RPMI7951 (cell line): ENCODE measurements around the gene PAX2. TPM values are rescaled to one million over a fixed set of nuclear protein-coding genes. Genes with fewer than 3 reads are reported as not detected.

Experiments
- DNase-seq: peaks from one replicate; pipeline ENCODE4 v3.0.0-alpha.2; 2012; ENCODE audit warnings: low read depth
- total RNA-seq: library from RNA; depleted of rRNA; stranded (reverse); fragments of >200 nt; shearing (Covaris generic); gene quantifications from 2 replicates; pipeline ENCODE4 v1.2.3, GENCODE V29; 2014

Gene PAX2
- total RNA-seq, 1 experiment from 2014 or later: not detected

- DNase-seq: no peak
Measured at GRCh38 chr10:100814751-100815474, 69.5 kb downstream of the PAX2 start.

- DNase-seq: no peak
Measured at GRCh38 chr10:100816671-100817070, 71.3 kb downstream of the PAX2 start.

GRCh38 chr10:100817268-100817839, 72.0 kb downstream of the PAX2 start:
- DNase-seq: no peak

GRCh38 chr10:100819424-100819823, 74.0 kb downstream of the PAX2 start:
- DNase-seq: no peak

- no peak for DNase-seq
Measured at GRCh38 chr10:100823194-100823593, 77.8 kb downstream of the PAX2 start.

- DNase-seq: no peak
Measured at GRCh38 chr10:100824886-100825285, 79.5 kb downstream of the PAX2 start.

- no peak for DNase-seq
Measured at GRCh38 chr10:100825325-100825875, 80.0 kb downstream of the PAX2 start.

DNA sequence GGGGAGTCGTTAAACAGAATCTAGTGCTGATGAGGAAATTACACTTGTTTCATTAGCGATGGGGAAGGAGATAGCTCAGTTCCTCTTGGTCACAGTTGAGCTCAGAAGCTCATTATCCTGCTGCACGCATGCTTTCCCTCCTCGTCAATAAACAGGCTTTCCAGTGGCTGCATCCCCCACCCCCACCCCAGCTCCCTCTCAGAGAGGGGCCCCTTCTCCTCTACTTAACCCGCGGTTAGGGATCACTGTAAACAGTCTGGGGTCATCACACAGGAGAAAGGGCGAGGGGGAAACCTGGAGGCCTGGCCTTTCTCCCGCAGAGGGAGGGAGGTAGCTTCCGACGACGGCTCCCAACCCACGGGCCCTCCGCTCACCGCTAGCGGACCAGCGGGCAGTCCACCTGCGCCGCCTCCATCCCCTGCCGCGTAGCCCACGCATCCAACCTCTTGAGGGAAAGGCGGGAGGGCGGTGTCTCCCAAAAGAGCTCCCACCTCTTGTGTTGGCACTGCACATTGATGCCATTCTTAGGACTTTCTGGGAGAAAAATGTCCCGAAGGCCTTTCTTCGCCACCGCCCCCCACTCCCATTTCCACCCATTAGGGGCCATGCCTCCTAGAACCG, 80.8 kb downstream of the PAX2 start:
- DNase-seq: no peak

DNA sequence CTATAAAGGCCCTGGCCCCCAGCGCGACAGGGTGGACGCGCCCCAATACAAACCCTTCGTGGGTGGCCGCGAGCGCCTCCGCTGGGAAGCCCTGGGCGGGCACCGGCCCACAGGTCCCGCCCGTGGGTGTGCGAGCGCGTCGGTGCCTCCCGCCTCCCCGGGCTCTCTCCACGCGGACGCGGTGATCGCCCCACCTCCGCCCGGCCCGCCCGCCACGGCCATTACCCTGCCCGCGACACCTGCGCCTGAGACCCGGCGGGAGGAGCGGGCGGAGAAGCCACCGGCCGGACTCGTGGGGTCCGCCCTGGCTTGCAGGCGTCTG, 81.2 kb downstream of the PAX2 start:
- DNase-seq: no peak

DNA sequence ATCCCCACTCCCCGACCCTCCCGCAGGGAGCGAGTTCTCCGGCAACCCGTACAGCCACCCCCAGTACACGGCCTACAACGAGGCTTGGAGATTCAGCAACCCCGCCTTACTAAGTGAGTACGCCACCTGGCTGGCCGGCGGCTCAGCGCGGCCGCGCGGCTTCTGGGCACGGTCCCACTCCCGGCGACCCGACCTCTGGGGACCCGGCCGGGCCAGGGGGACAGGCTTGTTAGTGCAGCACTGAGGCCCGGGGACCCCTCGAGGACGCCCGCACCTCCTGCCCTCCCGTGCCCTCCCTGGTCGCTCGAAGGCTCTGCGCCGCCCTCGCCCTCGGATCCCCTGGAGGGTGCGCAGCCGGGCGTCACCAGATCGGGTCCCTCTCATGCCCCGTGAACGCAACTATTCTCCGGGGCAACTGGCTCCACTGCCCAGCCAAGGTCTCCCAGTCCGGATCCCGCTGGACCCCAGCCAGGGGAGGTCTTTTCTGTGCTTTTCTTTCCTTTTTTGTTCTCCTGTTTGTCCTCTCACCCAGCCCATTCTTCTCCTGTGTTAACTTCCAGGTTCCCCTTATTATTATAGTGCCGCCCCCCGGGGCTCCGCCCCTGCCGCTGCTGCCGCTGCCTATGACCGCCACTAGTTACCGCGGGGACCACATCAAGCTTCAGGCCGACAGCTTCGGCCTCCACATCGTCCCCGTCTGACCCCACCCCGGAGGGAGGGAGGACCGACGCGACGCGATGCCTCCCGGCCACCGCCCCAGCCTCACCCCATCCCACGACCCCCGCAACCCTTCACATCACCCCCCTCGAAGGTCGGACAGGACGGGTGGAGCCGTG, 81.8 kb downstream of the PAX2 start:
- DNase-seq: no peak

- peak; percentile 21 for DNase-seq
Measured at GRCh38 chr10:100827819-100828737, 82.7 kb downstream of the PAX2 start.

DNA sequence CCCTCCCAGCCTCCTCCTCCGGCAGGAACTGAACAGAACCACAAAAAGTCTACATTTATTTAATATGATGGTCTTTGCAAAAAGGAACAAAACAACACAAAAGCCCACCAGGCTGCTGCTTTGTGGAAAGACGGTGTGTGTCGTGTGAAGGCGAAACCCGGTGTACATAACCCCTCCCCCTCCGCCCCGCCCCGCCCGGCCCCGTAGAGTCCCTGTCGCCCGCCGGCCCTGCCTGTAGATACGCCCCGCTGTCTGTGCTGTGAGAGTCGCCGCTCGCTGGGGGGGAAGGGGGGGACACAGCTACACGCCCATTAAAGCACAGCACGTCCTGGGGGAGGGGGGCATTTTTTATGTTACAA, 83.3 kb downstream of the PAX2 start:
- DNase-seq: peak; percentile 7

- no peak for DNase-seq
Measured at GRCh38 chr10:100829097-100829870, 83.9 kb downstream of the PAX2 start.

DNA sequence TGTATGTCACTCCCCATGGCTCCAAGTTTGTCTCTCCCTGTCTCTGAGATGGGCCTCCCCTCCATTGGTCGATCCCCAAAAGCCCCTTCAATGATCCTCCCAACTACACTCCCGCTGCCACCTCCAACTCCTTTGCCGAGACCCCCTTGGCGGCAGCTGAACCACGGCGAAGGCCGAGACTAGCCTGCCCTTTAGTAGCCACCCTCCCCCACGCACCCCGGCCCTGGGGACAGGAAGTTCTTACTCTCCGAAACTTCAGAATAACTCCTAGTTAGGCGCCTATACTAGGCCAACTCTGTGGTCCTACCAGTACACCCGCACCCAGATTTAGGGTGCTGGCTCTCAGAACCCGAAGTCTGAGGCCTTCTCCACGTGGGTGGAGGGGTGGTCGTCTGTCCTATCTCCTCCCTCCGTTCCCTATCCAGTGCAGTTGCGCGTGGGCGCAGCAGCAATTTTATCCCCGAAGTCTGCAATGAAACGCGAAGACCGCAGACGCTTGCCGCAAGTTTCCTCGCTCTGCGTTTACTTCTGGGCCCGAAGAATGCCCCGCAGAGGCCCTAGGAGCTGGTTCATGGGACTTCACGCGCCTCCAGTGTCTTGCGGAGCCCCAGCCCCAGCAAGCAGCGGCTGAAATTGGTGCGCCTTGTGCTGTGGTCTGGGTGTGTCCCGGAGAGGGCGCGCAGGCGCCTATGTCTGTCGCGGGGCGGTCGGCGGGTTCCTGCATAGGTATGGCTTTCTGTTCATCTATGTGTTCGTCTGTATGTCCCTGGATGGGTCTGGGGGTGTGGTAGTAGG, 84.7 kb downstream of the PAX2 start:
- DNase-seq: no peak

GRCh38 chr10:100830728-100831111, 85.3 kb downstream of the PAX2 start:
- no peak for DNase-seq

GRCh38 chr10:100831742-100832141, 86.4 kb downstream of the PAX2 start:
- no peak for DNase-seq

GRCh38 chr10:100835810-100836209, 90.4 kb downstream of the PAX2 start:
- no peak for DNase-seq

DNA sequence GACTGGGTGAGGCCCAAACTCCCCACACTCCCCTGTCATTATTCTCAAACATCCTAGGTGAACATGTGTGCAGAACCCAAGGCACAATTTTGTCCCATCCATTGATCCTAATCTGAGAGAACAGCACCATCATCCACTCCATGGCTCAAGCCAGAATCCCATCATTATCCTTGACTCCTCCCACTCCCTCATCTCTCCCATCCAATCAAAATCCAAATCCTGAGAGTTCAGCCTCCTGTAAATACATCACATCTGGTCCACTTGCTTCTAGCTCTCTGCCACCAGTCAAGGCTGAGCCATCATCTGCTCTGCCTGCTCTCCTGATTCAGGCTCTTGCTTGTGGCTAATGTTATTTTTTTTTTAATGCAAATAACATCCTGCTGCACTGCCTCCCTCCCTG, 91.5 kb downstream of the PAX2 start:
- no peak for DNase-seq

- DNase-seq: no peak
Measured at GRCh38 chr10:100837300-100837699, 91.9 kb downstream of the PAX2 start.

- no peak for DNase-seq
Measured at GRCh38 chr10:100838986-100839385, 93.6 kb downstream of the PAX2 start.
